Type B pancreatic cell (in vitro differentiated cells): ENCODE results near the gene LRRC14B. TPM values are rescaled to one million over a fixed set of nuclear protein-coding genes. Genes with fewer than 3 reads are reported as not detected.

Source experiments
- DNase-seq: peaks from one replicate; pipeline ENCODE4 v3.0.0; 2021; ENCODE audit warnings: mixed read lengths; ENCODE audit not compliant: unreplicated experiment; ENCODE audit errors: extremely low spot score
- H3K27ac Mint-ChIP-seq: 2 replicates; pipeline ENCODE4 v1.8.0; 2021; ENCODE audit warnings: mild to moderate bottlenecking, mixed read lengths
- H3K27me3 Mint-ChIP-seq: 2 replicates; pipeline ENCODE4 v1.8.0; 2021; ENCODE audit warnings: mixed read lengths
- H3K36me3 Mint-ChIP-seq: 2 replicates; pipeline ENCODE4 v1.8.0; 2021; ENCODE audit warnings: mixed read lengths
- H3K4me1 Mint-ChIP-seq: one replicate; pipeline ENCODE4 v1.8.0; 2021; ENCODE audit warnings: mixed read lengths; ENCODE audit not compliant: unreplicated experiment
- H3K4me3 Mint-ChIP-seq: 2 replicates; pipeline ENCODE4 v1.8.0; 2021; ENCODE audit warnings: mild to moderate bottlenecking, mixed read lengths
- H3K9me3 Mint-ChIP-seq: 2 replicates; pipeline ENCODE4 v1.8.0; 2021; ENCODE audit warnings: mixed read lengths
- CTCF ChIP-seq: fragments of 200-600 bp; sonication (generic); conservative IDR thresholded peaks from 2 replicates; pipeline ENCODE4 v1.5.0; 2021; ENCODE audit warnings: antibody characterized with exemption, mild to moderate bottlenecking
- long read RNA-seq: library from polyadenylated mRNA; unstranded; transcript quantifications from one replicate; pipeline ENCODE4 v2.0.0, GENCODE V29; 2020
- total RNA-seq: library from RNA; stranded (reverse); gene quantifications from 2 replicates; pipeline ENCODE4 v1.2.1, GENCODE V29; 2021; ENCODE audit warnings: low replicate concordance

Gene LRRC14B
- not detected in 2 replicates for total RNA-seq
- long read RNA-seq: 0 reads

- no peaks in the 10 kb centered on the region for H3K36me3 Mint-ChIP-seq
- no peak within 1 kb of the TSS for H3K27ac Mint-ChIP-seq
- no peak within 1 kb of the TSS for H3K4me3 Mint-ChIP-seq
- H3K27me3 Mint-ChIP-seq: no peaks in the 10 kb centered on the region
- DNase-seq: no peak
- TF ChIP-seq CTCF: no peak
- peaks cover 12% of the 10 kb centered on the region for H3K4me1 Mint-ChIP-seq
- H3K9me3 Mint-ChIP-seq: no peaks in the 10 kb centered on the region
Measured at GRCh38 chr5:191036-191948, at the start of gene LRRC14B. LRRC14B (plus strand) TSS chr5:191495; CDS start chr5:191539, 44 bp downstream.

GRCh38 chr5:141761-142160 is 49.5 kb upstream of the LRRC14B start:
- Mint-ChIP-seq H3K36me3 (peaks cover 13% of the 10 kb centered on the region), H3K4me1 (peaks cover 6% of the 10 kb centered on the region), H3K9me3 (no peaks in the 10 kb centered on the region), H3K27me3 (no peaks in the 10 kb centered on the region), H3K4me3 (no peak overlapping the region), H3K27ac (peak overlapping the region; percentile 29)
- no peak for TF ChIP-seq CTCF
- no peak for DNase-seq

- Mint-ChIP-seq H3K27me3 (no peaks in the 10 kb centered on the region), H3K4me1 (peaks cover 6% of the 10 kb centered on the region), H3K4me3 (no peak overlapping the region), H3K27ac (peak overlapping the region; percentile 29), H3K9me3 (peaks cover 4% of the 10 kb centered on the region), H3K36me3 (peaks cover 18% of the 10 kb centered on the region)
- no peak for TF ChIP-seq CTCF
- no peak for DNase-seq
Measured at GRCh38 chr5:142246-142810, 49.0 kb upstream of the LRRC14B start.

- TF ChIP-seq CTCF: no peak
- H3K36me3 Mint-ChIP-seq: peaks cover 25% of the 10 kb centered on the region
- H3K4me1 Mint-ChIP-seq: peaks cover 6% of the 10 kb centered on the region
- no peaks in the 10 kb centered on the region for H3K27me3 Mint-ChIP-seq
- no peak overlapping the region for H3K27ac Mint-ChIP-seq
- H3K4me3 Mint-ChIP-seq: no peak overlapping the region
- peaks cover 11% of the 10 kb centered on the region for H3K9me3 Mint-ChIP-seq
- DNase-seq: no peak
Measured at GRCh38 chr5:143041-143440, 48.3 kb upstream of the LRRC14B start.

GRCh38 chr5:144941-145340 is 46.4 kb upstream of the LRRC14B start:
- no peak for TF ChIP-seq CTCF
- no peak for DNase-seq
- no peak overlapping the region for H3K27ac Mint-ChIP-seq
- no peaks in the 10 kb centered on the region for H3K4me1 Mint-ChIP-seq
- H3K27me3 Mint-ChIP-seq: no peaks in the 10 kb centered on the region
- H3K36me3 Mint-ChIP-seq: peaks cover 40% of the 10 kb centered on the region
- peaks cover 11% of the 10 kb centered on the region for H3K9me3 Mint-ChIP-seq
- H3K4me3 Mint-ChIP-seq: no peak overlapping the region
